NCI-H128 (cell line): Measurements from ENCODE around the gene SLC2A2.
"Not testable (repeated sequence)": the region's sequence is repeated elsewhere in the genome, so short reads cannot be mapped to it uniquely, and the experiment has no call there.

Source experiments
- DNase-seq: peaks from one replicate; lab custom pipeline; 2025; ENCODE audit not compliant: unreplicated experiment; lab: John Stamatoyannopoulos, UW

The SLC2A2 gene

DNA sequence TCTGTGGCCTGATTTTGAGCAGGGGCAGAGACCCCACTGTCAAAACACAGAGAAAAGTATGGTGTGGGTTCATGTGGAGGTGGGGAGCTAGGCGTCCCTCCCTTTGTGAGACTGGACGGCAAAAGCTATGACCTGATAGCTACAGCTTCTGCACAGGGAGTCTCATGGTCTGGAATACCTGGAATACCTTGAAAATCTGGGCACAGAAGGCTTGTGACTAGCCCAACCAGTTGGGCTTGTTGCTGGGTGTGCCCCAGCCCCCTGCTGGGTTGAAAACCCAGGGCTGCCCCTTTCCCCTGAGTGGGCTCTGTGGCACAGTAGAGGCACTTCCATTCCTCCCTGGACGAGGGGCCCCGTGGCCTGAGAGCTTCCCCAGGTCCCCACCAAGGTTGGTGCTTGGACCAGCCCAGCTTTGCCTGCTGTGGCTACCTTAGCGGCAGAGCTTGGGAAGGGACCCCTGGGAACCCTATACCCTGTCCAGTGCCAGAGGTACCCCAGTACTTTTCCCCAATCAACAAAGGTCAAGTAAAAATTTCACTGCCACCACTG, 37.3 kb downstream of the SLC2A2 start:
- DNase-seq: no peak

DNA sequence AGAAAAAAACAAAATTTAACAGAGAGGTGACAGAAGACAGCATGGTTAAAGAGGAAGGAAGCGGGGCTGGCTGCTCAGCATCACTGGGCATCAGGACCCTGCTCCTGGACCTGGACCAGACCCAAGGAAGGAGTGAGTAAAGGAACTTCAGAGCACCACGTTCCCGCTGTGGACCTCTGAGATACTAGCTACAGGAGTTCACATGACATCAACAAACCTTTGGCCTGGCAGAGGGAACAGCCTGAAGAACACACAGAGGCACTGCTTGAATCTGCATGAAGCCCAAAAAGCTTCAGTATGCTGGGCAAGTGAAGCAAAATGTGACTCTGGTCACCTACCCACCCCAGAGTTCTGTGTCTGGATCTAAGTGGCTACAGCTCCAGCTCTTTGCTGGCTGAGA, 38.1 kb downstream of the SLC2A2 start:
- DNase-seq: no peak

DNA sequence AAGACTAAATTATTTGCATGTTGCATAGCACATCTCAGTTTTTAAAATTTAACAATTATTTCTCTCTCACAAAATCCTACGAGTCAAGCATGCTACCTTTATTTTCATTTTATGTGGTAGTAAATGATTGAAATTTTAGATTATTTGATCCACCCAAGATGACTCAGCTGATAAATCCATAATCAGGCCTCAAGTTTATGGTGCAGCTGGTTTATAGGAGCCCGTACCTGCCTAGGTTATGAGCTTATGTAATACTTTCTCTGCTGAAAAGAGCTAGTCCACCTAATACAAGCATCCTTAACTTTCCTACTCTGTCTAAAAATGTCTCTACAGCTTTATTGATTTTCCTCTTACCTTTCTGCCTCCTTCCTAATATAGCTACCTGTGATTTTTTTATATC, 41.2 kb downstream of the SLC2A2 start:
- no peak for DNase-seq

DNA sequence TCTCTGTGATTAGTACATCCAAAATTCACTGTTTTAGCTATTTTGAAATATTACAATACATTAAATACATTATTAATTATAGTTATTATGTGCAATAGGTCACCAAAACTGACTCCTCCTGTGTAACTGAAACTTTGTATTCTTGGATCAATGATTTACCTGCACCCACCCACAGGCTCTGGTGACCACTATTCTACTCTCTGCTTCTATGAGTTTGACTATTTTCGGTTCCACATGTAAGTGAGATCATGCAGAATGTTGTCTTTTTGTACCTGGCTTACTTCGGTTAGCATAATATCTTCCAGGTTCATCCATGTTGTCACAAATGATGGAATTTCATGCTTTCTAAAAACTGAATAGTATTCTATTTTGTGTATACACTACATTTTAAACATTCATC, 43.8 kb downstream of the SLC2A2 start:
- DNase-seq: no peak

DNA sequence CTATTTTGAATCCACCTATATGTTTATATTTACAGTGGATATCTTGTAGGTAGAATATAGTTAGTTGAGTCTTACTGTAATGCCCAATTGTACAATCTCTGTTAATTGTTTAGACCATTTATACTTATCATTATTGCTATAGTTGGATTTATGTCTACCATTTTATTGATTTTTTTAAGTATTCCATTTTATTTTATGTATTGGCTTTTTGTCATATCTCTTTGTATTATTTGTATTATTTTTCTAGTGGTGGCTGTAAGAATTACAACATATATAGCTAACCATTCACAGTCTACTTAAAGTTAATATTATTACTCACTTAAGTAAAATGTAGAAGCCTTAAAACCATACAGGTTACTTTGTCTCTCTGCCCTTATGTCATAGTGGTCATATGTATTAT, 46.1 kb downstream of the SLC2A2 start:
- DNase-seq: no peak

DNA sequence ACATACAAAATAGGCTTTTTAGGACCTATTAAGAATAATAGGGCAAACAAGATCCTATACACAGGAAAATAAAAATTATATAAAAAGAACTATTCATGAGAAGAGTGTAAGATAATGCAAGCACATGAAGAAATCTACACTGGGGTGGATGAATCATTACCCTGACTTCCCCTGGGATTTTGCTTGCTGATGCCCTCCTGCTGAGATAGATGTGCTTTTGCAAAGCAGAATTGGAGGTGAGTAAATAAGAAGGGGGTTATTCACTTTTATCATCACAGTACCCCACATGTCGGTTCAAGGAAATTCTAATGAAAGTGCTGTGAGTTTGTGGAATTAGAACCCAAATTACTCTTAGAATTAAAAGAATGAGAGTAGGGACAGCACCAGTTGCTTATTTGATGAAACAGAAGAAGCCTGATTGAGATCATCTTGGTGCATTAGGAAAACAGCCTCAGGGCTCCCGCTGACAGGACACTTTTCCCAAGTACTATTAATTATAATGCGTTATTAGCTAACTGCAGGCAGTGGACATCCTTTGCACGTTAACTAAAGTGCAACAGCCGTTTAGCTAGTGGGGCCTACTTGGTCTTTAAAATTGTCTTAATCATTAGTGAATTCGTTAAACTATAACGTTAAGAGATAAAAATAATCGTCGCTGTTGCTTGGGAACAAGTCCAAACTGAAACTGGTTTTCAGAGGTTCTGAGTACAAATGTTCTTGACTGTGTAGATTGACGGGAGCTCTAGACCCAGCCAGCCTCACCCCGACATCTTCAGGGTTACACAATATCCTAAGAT, 48.4 kb downstream of the SLC2A2 start:
- no peak for DNase-seq

DNA sequence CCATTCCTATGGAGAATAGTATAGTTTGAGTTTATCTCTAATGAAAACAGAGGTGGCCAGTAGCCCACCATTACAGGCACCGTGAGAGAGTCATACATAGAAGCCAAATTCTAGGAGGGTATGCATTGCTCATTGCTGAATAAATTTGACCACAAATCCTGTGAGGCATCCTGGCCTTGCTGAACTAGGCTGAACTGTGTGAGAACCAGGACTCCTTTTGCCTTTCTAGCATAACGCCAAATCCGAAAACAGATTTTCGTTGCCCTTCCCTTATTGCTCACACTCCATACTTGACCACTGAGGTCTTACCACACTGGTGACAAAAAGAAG, 50.4 kb downstream of the SLC2A2 start:
- DNase-seq: no peak

DNA sequence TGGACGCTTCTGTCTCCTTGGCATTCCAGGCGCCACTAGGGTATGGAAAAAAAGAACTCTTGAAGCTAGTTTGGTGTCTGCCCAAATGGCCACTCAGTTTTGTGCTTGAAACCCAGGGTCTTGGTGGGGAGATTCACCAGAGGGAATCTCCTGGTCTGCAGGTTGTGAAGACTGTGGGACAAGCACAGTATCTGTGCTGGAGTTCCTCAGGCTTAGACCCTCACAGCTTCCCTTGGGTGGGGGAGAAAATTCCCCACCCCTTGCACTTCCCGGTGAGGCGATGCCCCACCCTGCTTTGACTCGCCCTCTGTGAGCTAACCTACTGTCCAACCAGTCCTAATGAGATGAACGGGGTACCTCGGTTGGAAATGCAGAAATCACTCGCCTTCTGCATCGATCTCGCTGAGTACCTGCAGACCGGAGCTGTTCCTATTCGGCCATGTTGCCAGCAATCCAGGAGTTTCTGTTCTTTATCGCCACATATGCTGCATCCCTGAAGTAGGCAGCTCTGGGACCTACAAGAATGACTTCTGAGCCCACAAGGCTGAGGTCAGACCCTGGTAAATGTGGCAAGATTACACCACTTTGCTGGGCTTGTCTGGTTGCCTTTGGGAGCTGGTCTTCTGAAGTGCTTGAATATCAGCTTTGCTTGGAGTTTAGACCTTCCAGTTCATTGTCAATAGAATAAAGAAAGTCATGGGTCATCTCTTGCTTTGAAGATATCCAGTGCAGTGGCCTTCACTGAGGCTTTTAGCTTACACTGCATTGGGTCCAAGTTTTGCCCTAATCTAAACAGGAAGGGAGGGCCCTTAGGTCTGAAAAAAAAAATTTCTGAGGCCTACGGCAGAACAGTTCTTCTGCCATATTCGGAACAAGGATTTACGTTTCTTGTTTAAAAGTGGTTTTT, 51.0 kb downstream of the SLC2A2 start:
- no peak for DNase-seq

DNA sequence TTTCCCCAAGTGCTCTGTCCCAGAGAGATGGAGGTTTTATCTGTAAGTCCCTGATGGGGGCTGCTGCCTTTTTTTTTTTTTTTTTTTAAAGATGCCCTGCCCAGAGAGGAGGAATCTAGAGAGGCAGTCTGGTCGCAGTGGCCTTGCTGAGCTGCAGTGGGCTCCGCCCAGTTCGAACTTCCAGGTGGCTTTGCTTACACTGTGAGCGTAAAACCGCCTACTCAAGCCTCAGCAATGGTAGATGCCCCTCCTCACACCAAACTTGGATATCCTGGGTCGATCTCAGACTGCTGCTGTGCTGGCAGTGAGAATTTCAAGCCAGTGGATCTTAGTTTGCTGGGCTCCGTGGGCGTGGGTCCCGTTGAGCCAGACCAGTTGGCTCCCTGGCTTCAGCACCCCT, 51.6 kb downstream of the SLC2A2 start:
- DNase-seq: no peak

DNA sequence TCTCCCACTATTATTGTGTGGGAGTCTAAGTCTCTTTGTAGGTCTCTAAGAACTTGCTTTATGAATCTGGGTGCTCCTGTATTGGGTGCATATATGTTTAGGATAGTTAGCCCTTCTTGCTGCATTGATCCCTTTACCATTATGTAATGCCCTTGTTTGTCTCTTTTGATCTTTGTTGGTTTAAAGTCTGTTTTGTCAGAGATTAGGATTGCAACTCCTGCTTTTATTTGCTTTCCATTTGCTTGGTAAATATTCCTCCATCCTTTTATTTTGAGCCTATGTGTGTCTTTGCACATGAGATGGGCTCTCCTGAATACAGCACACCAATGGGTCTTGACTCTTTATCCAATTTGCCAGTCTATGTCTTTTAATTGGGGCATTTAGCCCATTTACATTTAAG, 53.6 kb downstream of the SLC2A2 start:
- not testable (repeated sequence) for DNase-seq

DNA sequence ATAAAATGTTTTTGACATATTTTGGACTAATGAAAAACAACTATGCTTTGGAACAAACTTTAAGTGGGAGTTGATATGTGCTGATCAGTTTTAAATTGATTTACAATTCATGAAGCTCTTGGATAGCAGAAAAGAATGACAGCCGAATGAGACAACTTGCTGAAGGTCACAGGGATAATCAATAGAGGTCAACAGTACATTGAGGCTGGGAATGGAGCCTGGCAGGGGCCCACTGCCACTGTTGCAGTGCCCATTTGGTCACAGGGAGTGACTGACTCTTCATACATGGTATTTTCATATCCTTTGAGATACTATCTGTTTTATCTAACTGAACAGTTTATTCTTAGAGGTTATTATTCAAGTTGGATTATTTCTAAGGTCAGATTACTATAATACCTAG, 59.4 kb downstream of the SLC2A2 start:
- no peak for DNase-seq

DNA sequence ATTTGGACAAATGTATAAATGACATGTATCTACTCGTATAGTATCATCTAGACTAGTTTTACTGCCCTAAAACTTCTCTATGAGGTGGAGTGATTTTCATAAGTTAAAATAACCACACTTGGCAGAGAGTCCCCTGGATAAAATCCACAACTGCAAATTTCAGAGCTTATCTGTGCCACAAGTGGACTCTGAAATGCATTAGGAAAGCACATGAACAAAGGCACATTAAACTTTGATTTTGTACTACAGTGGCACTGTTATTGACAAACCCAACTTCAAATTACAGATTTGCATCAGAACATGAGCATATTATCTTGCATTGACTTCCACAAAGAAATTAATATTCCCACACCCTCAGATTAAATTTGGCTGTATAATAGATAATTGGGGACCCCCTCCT, 60.0 kb downstream of the SLC2A2 start:
- no peak for DNase-seq

DNA sequence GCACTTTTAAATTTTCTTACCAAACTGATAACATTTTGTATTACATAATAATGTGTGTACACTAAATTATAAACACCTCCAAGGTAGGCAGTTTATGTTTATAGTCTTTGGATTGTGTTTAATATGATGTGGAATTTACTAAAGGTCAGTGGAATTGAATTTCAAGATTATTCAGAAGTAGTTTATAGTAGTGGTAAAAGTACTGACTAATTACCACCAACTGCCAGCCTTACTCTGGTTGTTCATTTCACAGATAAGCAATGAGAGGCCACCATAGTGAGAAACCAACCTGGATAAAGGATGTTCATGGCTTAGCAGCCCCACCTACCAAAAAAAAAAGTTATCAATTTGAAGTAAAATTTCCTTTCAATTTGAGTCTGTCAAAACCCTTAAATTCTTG, 64.1 kb downstream of the SLC2A2 start:
- DNase-seq: no peak

DNA sequence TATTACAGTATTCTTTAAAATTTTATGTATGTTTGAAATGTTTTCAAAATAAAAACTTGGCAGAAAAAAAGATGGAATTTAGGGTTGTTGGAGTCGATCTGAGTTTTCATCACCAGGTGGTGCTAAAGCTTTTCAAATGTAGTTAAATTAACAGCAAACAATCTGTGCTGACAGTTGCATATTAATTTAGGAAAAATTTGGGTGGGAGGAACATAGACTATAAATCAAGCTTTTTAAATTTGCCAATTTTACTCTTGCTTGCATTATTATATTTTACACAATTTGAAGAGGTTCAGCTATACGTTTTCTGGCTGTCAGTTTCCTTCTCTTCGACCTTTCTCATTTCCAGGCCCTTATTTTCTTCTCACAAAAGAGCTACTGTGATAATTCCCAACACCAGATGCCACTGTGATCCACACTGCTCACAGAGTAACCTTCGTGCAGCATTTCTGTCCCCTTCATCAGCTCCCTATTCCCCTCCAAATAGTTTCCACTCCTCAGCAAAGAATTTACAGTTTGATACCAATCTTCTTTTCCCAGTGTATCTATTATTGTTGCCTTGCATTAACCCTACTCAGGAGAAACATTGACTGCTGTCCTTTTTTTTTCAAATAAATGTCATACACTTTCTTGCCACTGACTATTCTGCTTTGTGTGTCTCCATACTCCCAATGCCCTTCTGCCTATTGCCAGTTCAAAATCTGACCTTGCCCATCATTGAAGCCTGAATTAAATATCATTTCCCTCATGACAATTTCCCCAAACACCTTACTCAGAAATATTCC, 64.7 kb downstream of the SLC2A2 start:
- no peak for DNase-seq

DNA sequence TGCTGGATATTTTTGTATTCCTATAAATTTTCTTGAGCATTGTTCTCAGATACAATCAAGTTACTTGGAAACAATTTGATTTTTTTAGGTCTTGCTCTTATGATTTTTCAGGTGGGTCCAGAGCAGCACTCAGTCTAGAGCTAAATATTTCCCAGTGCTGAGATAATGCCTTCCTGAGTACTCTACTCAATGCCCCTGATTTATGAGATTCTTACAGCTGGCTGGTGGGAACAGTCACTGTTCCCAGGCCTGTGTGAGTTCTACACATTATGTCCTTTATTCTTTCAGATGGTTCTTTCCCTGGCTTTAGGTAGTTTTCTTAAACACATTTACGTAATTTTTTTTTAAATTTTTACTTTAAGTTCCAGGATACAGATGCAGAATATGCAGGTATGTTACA, 67.1 kb downstream of the SLC2A2 start:
- DNase-seq: no peak

DNA sequence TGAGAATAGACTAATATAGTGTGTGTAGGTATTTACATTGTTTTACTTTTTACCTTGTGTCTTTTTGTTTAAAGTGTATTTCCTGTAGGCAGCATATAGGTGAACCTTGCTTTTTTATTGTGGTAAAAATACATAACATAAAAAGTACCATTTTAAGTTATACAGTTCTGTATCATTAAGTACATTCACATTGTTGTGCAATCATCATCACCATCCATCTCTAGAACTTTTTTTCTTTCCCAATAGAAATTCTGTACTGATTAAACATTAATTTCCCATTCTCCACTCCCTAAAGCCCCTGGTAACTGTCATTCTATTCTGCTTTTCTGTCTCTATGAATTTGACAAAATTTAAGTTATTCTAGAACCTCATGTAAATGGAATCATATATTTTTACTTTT, 69.9 kb downstream of the SLC2A2 start:
- DNase-seq: no peak

DNA sequence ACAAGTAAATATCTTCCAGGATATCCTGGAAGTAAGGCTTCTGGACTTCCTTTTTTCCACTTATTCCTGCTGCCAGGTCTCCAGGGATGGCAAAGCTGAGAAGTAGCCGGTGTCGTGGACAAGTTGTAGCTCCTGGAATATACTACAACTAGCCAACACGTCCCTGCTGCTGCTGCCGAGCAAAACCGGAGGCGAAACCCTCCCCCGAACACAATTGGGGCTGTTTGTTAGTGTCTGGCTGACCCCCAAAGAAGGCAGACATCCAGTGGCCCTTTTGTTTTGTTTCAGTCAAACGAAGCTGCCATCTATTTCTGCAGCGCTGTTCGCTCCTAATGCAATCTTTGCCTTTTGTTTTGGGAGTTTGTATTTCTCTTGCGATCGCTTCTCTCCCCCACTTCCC, 72.8 kb downstream of the SLC2A2 start:
- no peak for DNase-seq

DNA sequence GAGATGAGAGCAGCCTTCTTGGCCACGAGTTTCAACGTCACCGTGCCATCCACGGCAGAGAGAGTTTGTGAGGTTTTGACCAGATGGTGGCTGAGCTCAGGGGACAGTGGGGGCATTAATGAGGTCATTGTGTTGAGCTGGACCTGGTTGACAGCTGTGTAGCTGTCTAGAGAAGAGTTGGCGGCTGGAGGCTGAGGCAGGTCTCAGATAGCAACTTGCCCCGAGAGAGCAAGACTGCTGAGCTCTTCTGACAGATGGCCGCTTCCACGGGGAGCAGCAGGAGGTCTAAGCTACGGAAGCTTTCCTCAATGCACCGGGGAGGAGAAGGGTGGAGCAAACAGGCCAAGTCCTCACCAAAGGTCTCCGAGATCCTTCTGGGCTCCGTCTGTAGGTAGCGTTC, 73.3 kb downstream of the SLC2A2 start:
- no peak for DNase-seq

DNA sequence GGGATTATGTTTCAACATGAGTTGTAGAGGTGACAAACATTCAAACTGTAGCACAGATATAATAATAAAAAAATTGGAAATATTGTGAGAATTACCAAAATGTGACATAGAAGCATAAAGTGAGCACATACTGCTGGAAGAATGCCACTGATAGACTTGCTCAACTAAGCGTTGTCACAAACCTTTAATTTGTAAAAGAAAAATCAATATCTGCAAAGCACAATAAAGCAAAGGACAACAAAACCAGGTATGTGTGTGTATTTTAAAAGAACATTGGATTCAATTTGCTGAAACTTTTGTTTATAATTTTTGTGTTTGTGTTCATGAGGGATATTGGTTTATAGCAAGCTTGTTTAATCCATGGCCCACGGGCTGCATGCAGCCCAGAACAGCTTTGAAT, 77.3 kb downstream of the SLC2A2 start:
- no peak for DNase-seq

DNA sequence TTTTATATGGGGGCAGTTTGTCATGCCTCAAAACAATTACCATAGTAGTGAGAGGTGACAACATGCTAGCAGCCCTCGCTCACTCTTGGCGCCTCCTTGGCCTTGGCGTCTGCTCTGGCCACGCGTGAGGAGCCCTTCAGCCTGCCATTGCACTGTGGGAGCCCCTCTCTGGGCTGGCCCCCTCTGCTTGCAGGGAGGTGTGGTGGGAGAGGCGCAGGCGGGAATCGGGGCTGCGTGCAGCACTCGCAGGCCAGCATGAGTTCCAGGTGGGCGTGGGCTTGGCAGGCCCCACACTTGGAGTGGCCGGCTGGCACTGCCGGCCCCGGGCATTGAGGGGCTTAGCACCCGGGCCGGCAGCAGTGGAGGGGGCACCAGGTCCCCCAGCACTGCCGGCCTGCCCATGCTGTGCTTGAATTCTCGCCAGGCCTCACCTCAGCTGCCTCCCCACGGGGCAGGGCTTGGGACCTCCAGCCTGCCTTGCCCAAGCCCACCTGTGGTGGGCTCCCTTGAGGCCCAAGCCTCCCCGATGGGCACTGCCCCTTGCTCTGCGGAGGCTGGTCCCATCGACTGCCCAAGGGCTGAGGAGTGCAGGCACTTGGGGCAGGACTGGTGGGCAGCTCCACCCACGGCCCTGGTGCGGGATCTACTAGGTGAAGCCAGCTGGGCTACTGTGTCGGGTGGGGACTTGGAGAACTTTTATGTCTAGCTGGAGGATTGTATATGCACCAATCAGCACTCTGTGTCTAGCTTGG, 79.3 kb downstream of the SLC2A2 start:
- DNase-seq: no peak
